ENCODE results near the gene SLC16A3.

SLC16A3 gene

GRCh38 chr17:82278786-82279391 is 50.0 kb downstream of the SLC16A3 start:
- no peak overlapping the region for H3K4me2 ChIP-seq (ENCODE audit: low read depth, low read length)
- no peaks in the 10 kb centered on the region for H3K36me3 ChIP-seq (replicated peaks; ENCODE audit: insufficient read depth, low read length)
- peaks cover 5% of the 10 kb centered on the region for H3K4me1 ChIP-seq (ENCODE audit: low read length)
- no peaks in the 10 kb centered on the region for H3K27me3 ChIP-seq (replicated peaks; ENCODE audit: insufficient read depth, low read length)
- no peak overlapping the region for H3K9ac ChIP-seq (ENCODE audit: low read length)
- no peaks in the 10 kb centered on the region for H3F3A ChIP-seq (ENCODE audit: insufficient read depth, low read length)
- peaks cover 1% of the 10 kb centered on the region; the same call in 1 of the 2 replicates for H3K79me2 ChIP-seq (ENCODE audit: low read length)
- no peak for TF ChIP-seq EZH2phosphoT487 (IDR thresholded peaks at IDR 0.05; ENCODE audit: low read length)
- TF ChIP-seq EZH2 (optimal IDR thresholded peaks at IDR 0.05; ENCODE audit: low read depth, low read length) = no peak
- TF ChIP-seq CTCF (IDR thresholded peaks at IDR 0.05; ENCODE audit: low read length) = no peak
- no peak overlapping the region for H3K27ac ChIP-seq (ENCODE audit: low read length)
- no peaks in the 10 kb centered on the region for H3K9me3 ChIP-seq (replicated peaks; ENCODE audit: insufficient read depth, low read length)
- no peaks in the 10 kb centered on the region for H3K9me2 ChIP-seq (replicated peaks; ENCODE audit: insufficient read depth, low read length)
- H4K20me1 ChIP-seq (ENCODE audit: insufficient read depth, low read length) = no peaks in the 10 kb centered on the region
- DNase-seq = no peak
- no peak overlapping the region for H2AFZ ChIP-seq (ENCODE audit: low read length)
- H3K4me3 ChIP-seq (ENCODE audit: low read length) = no peak overlapping the region

- Histone ChIP-seq H2AFZ (ENCODE audit: low read length) (no peak overlapping the region), H3K9ac (ENCODE audit: low read length) (no peak overlapping the region), H3K27me3 (replicated peaks; ENCODE audit: insufficient read depth, low read length) (no peaks in the 10 kb centered on the region), H3K4me3 (ENCODE audit: low read length) (no peak overlapping the region), H4K20me1 (ENCODE audit: insufficient read depth, low read length) (no peaks in the 10 kb centered on the region), H3K36me3 (replicated peaks; ENCODE audit: insufficient read depth, low read length) (no peaks in the 10 kb centered on the region), H3F3A (ENCODE audit: insufficient read depth, low read length) (no peaks in the 10 kb centered on the region), H3K27ac (ENCODE audit: low read length) (no peak overlapping the region), H3K4me2 (ENCODE audit: low read depth, low read length) (no peak overlapping the region), H3K9me2 (replicated peaks; ENCODE audit: insufficient read depth, low read length) (no peaks in the 10 kb centered on the region), H3K79me2 (ENCODE audit: low read length) (no peaks in the 10 kb centered on the region), H3K4me1 (ENCODE audit: low read length) (no peaks in the 10 kb centered on the region), H3K9me3 (replicated peaks; ENCODE audit: insufficient read depth, low read length) (no peaks in the 10 kb centered on the region)
- no peak for DNase-seq
- TF ChIP-seq CTCF (IDR thresholded peaks at IDR 0.05; ENCODE audit: low read length) (no peak), EZH2 (optimal IDR thresholded peaks at IDR 0.05; ENCODE audit: low read depth, low read length) (no peak), EZH2phosphoT487 (IDR thresholded peaks at IDR 0.05; ENCODE audit: low read length) (no peak)
Observed at GRCh38 chr17:82280537-82280936, 51.7 kb downstream of the SLC16A3 start.

GRCh38 chr17:82281076-82281475 is 52.2 kb downstream of the SLC16A3 start:
- Histone ChIP-seq H3K4me3 (ENCODE audit: low read length) (no peak overlapping the region), H3F3A (ENCODE audit: insufficient read depth, low read length) (no peaks in the 10 kb centered on the region), H2AFZ (ENCODE audit: low read length) (no peak overlapping the region), H3K36me3 (replicated peaks; ENCODE audit: insufficient read depth, low read length) (no peaks in the 10 kb centered on the region), H3K4me1 (ENCODE audit: low read length) (no peaks in the 10 kb centered on the region), H3K9ac (ENCODE audit: low read length) (no peak overlapping the region), H3K27ac (ENCODE audit: low read length) (no peak overlapping the region), H3K4me2 (ENCODE audit: low read depth, low read length) (no peak overlapping the region), H3K9me3 (replicated peaks; ENCODE audit: insufficient read depth, low read length) (no peaks in the 10 kb centered on the region), H4K20me1 (ENCODE audit: insufficient read depth, low read length) (no peaks in the 10 kb centered on the region), H3K9me2 (replicated peaks; ENCODE audit: insufficient read depth, low read length) (no peaks in the 10 kb centered on the region), H3K27me3 (replicated peaks; ENCODE audit: insufficient read depth, low read length) (no peaks in the 10 kb centered on the region), H3K79me2 (ENCODE audit: low read length) (no peaks in the 10 kb centered on the region)
- TF ChIP-seq EZH2 (optimal IDR thresholded peaks at IDR 0.05; ENCODE audit: low read depth, low read length) (no peak), EZH2phosphoT487 (IDR thresholded peaks at IDR 0.05; ENCODE audit: low read length) (no peak), CTCF (IDR thresholded peaks at IDR 0.05; ENCODE audit: low read length) (no peak)
- no peak for DNase-seq

Measured in MM.1S (cell line).